ENCODE results near the gene ELP1.

DNA sequence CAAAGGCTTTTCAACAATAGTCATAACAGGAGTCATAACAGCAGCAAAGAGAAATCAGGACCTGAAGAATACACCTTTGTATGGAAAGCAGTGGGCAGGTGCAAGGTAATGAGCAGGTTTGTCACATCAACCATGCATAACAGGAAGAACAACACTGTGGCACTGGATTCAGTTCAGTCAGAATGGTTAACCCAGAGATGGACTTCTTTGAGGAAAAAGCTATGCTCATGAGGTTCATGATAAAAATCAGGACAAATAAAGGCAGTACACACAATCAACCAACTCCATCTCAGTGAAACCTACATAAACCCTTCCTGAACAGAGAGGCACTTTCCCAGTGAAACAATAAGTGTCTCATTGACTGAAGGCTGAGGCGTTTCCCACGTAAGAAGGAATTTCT, 27.2 kb upstream of the ELP1 start:
- no peak for TF ChIP-seq EZH2phosphoT487 (IDR thresholded peaks at IDR 0.05; ENCODE audit: low read depth, severe bottlenecking, unreplicated experiment)
- TF ChIP-seq, protein P1, sequence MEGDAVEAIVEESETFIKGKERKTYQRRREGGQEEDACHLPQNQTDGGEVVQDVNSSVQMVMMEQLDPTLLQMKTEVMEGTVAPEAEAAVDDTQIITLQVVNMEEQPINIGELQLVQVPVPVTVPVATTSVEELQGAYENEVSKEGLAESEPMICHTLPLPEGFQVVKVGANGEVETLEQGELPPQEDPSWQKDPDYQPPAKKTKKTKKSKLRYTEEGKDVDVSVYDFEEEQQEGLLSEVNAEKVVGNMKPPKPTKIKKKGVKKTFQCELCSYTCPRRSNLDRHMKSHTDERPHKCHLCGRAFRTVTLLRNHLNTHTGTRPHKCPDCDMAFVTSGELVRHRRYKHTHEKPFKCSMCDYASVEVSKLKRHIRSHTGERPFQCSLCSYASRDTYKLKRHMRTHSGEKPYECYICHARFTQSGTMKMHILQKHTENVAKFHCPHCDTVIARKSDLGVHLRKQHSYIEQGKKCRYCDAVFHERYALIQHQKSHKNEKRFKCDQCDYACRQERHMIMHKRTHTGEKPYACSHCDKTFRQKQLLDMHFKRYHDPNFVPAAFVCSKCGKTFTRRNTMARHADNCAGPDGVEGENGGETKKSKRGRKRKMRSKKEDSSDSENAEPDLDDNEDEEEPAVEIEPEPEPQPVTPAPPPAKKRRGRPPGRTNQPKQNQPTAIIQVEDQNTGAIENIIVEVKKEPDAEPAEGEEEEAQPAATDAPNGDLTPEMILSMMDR (IDR thresholded peaks at IDR 0.05; ENCODE audit: poor library complexity): no peak

All from hepatocyte (in vitro differentiated cells).